ENCODE data around the gene NADK. TPM values are rescaled to one million over a fixed set of nuclear protein-coding genes. Genes with fewer than 3 reads are reported as not detected.
A peak's percentile ranks its signal among the peaks of the same experiment; 100 is the strongest.

The NADK gene
- total and polyA plus RNA-seq, 2 of the 13 experiments (the other 11 are each of a cell fraction or from before 2014, with no cell fraction given), result 56.6 to 60.1 TPM

- TF ChIP-seq ZNF547 (CRISPR knock-in tag; IDR thresholded peaks at IDR 0.05) (peak; percentile 60), SIX1 (CRISPR knock-in tag; IDR thresholded peaks at IDR 0.05; ENCODE audit: borderline replicate concordance) (no peak), ZNF136 (CRISPR knock-in tag; IDR thresholded peaks at IDR 0.05; ENCODE audit: low read depth) (no peak), MBD4 (IDR thresholded peaks at IDR 0.05; ENCODE audit: borderline replicate concordance, low read length) (no peak), FOXK2 (IDR thresholded peaks at IDR 0.05) (no peak), HMG20A (CRISPR knock-in tag; IDR thresholded peaks at IDR 0.05; ENCODE audit: borderline replicate concordance) (no peak; the same call in 1 of the 2 replicates), ZNF816 (CRISPR knock-in tag; IDR thresholded peaks at IDR 0.05; ENCODE audit: borderline replicate concordance) (0 out of 2 replicates have a peak, but pooled peaks have one; percentile 31), ZNF746 (CRISPR knock-in tag; IDR thresholded peaks at IDR 0.05) (peak; percentile 73; the same call in 1 of the 2 replicates), ZNF232 (CRISPR knock-in tag; IDR thresholded peaks at IDR 0.05; ENCODE audit: borderline replicate concordance) (peak; percentile 72; the same call in 1 of the 2 replicates), ZSCAN22 (CRISPR knock-in tag; IDR thresholded peaks at IDR 0.05) (no peak), ZNF737 (CRISPR knock-in tag; IDR thresholded peaks at IDR 0.05; ENCODE audit: borderline replicate concordance) (no peak), NR1H2 (CRISPR knock-in tag; IDR thresholded peaks at IDR 0.05; ENCODE audit: borderline replicate concordance, low read depth) (no peak), RNF219 (CRISPR knock-in tag; IDR thresholded peaks at IDR 0.05) (no peak), SMARCC2 (IDR thresholded peaks at IDR 0.05) (no peak), ISX (CRISPR knock-in tag; conservative IDR thresholded peaks at IDR 0.05) (no peak; the same call in 1 of the 2 replicates), ZMAT5 (CRISPR knock-in tag; IDR thresholded peaks at IDR 0.05; ENCODE audit: borderline replicate concordance, low read depth) (no peak), DNMT1 (CRISPR knock-in tag; IDR thresholded peaks at IDR 0.05) (no peak), CERS6 (CRISPR knock-in tag; IDR thresholded peaks at IDR 0.05) (no peak), ZSCAN9 (CRISPR knock-in tag; IDR thresholded peaks at IDR 0.05; ENCODE audit: borderline replicate concordance) (no peak; the same call in 1 of the 2 replicates), ZNF644 (CRISPR knock-in tag; IDR thresholded peaks at IDR 0.05; ENCODE audit: low read depth) (no peak), PAF1 (CRISPR knock-in tag; IDR thresholded peaks at IDR 0.05) (no peak), KDM6A (CRISPR knock-in tag; IDR thresholded peaks at IDR 0.05; ENCODE audit: low read depth) (no peak), RBM39 (IDR thresholded peaks at IDR 0.05; ENCODE audit: low read depth, low read length, poor library complexity, severe bottlenecking) (peak; percentile 43)
- TF ChIP-seq, protein P1, sequence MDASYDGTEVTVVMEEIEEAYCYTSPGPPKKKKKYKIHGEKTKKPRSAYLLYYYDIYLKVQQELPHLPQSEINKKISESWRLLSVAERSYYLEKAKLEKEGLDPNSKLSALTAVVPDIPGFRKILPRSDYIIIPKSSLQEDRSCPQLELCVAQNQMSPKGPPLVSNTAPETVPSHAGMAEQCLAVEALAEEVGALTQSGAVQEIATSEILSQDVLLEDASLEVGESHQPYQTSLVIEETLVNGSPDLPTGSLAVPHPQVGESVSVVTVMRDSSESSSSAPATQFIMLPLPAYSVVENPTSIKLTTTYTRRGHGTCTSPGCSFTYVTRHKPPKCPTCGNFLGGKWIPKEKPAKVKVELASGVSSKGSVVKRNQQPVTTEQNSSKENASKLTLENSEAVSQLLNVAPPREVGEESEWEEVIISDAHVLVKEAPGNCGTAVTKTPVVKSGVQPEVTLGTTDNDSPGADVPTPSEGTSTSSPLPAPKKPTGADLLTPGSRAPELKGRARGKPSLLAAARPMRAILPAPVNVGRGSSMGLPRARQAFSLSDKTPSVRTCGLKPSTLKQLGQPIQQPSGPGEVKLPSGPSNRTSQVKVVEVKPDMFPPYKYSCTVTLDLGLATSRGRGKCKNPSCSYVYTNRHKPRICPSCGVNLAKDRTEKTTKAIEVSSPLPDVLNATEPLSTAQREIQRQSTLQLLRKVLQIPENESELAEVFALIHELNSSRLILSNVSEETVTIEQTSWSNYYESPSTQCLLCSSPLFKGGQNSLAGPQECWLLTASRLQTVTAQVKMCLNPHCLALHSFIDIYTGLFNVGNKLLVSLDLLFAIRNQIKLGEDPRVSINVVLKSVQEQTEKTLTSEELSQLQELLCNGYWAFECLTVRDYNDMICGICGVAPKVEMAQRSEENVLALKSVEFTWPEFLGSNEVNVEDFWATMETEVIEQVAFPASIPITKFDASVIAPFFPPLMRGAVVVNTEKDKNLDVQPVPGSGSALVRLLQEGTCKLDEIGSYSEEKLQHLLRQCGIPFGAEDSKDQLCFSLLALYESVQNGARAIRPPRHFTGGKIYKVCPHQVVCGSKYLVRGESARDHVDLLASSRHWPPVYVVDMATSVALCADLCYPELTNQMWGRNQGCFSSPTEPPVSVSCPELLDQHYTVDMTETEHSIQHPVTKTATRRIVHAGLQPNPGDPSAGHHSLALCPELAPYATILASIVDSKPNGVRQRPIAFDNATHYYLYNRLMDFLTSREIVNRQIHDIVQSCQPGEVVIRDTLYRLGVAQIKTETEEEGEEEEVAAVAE (CRISPR knock-in tag; IDR thresholded peaks at IDR 0.05; ENCODE audit: borderline replicate concordance), result peak; percentile 30; the same call in 1 of the 2 replicates
These were observed 521 bp upstream of the NADK start (continued) for GRCh38 chr1:1778663-1779319.

Measured in HepG2 (cell line).